HCT116 (cell line): ENCODE measurements around the gene LRP1B.

ENCODE experiments used
- POLR2A ChIP-seq: IDR thresholded peaks from 2 replicates; pipeline ENCODE4 v1.7.0; 2011; ENCODE audit warnings: borderline replicate concordance; ENCODE audit not compliant: insufficient read depth, insufficient read length; ENCODE audit errors: extremely low read depth
- ZNF274 ChIP-seq: fragments of 200-500 bp; sonication (Bioruptor generic); IDR thresholded peaks from 2 replicates; pipeline ENCODE4 v1.6.1; 2014; ENCODE audit warnings: mild to moderate bottlenecking, low read depth, low read length, inconsistent platforms

GRCh38 chr2:141630407-141630930 is 500.3 kb downstream of the LRP1B start:
- TF ChIP-seq POLR2A (no peak), ZNF274 (no peak)
